ENCODE data around the gene MICALL2.

DNA sequence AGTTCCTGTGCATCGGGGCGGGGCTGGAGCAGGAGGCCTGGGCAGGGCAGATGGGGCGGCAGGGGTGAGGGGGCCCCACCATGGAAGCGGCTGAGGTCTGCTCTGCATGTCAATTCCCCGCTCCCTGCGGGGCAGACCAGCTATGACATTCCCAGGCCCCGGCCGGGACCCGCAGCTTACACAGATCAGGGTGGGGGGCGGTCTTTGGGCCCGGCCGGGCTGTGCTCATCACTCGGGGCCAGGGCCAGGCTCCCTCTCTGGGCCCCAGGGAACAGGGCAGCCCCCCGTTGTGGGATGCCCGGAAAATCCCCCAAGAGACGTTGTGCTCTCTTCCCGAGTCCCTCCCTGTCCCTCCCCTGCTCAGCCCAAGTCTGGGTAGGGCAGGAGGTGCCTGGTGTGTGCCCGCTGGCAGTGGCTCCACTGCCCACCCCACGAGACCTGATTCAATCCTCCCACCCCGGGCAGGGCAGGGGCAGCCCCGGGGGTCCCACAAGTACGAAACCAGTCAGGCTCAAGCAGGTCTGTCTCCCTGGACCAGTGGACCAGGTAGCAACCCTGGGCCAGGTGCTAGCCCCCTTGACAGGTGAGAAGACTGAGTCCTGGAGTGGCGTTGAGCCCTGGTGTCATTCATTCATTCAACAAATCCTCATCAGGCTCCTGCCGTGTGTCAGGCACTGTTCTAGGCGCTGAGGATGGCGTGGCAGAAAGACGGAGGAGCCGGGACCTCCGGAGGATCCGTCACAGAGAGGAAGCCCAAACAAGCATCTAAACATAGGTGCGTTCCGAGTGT lies 29.0 kb downstream of the MICALL2 start:
- no peak for TF ChIP-seq JUN (IDR thresholded peaks at IDR 0.05)
- TF ChIP-seq, protein P1, sequence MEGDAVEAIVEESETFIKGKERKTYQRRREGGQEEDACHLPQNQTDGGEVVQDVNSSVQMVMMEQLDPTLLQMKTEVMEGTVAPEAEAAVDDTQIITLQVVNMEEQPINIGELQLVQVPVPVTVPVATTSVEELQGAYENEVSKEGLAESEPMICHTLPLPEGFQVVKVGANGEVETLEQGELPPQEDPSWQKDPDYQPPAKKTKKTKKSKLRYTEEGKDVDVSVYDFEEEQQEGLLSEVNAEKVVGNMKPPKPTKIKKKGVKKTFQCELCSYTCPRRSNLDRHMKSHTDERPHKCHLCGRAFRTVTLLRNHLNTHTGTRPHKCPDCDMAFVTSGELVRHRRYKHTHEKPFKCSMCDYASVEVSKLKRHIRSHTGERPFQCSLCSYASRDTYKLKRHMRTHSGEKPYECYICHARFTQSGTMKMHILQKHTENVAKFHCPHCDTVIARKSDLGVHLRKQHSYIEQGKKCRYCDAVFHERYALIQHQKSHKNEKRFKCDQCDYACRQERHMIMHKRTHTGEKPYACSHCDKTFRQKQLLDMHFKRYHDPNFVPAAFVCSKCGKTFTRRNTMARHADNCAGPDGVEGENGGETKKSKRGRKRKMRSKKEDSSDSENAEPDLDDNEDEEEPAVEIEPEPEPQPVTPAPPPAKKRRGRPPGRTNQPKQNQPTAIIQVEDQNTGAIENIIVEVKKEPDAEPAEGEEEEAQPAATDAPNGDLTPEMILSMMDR (IDR thresholded peaks at IDR 0.05): no peak
- no peak for TF ChIP-seq POLR2A (IDR thresholded peaks at IDR 0.05; ENCODE audit: low read length)
- TF ChIP-seq, protein P2, sequence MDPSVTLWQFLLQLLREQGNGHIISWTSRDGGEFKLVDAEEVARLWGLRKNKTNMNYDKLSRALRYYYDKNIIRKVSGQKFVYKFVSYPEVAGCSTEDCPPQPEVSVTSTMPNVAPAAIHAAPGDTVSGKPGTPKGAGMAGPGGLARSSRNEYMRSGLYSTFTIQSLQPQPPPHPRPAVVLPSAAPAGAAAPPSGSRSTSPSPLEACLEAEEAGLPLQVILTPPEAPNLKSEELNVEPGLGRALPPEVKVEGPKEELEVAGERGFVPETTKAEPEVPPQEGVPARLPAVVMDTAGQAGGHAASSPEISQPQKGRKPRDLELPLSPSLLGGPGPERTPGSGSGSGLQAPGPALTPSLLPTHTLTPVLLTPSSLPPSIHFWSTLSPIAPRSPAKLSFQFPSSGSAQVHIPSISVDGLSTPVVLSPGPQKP (IDR thresholded peaks at IDR 0.05; ENCODE audit: low read depth, low read length): no peak
- TF ChIP-seq CEBPB (IDR thresholded peaks at IDR 0.05): no peak
- TF ChIP-seq ESRRA (IDR thresholded peaks at IDR 0.05; ENCODE audit: borderline replicate concordance, low read length): no peak

All from A549 (cell line).